SK-N-SH treated with all-trans-retinoic acid at 6 μM for 48 hours (cell line): Measurements from ENCODE around the gene CBLB.

ENCODE experiments used
- ATAC-seq: fragments of 200-7000 bp; cut with Tn5 transposase; 3 replicates; pipeline ENCODE4 v1.9.1; 2020; ENCODE audit warnings: mild to moderate bottlenecking, moderate library complexity
- ARNTL ChIP-seq: fragments of 450-650 bp; formaldehyde crosslinking; IDR thresholded peaks from 2 replicates; pipeline ENCODE4 v1.5.0; 2020; ENCODE audit warnings: low read depth, mild to moderate bottlenecking, moderate library complexity, borderline replicate concordance
- BACH2 ChIP-seq: fragments of 250-450 bp; sonication (Bioruptor Pico); IDR thresholded peaks from 2 replicates; pipeline ENCODE4 v1.9.0; 2021; ENCODE audit warnings: mild to moderate bottlenecking, borderline replicate concordance
- CREB5 ChIP-seq: fragments of 250-450 bp; sonication (Bioruptor Pico); IDR thresholded peaks from 2 replicates; pipeline ENCODE4 v1.5.1; 2020; ENCODE audit warnings: low read depth, mild to moderate bottlenecking, moderate library complexity
- CSDC2 ChIP-seq: fragments of 250-450 bp; sonication (Bioruptor Pico); IDR thresholded peaks from 2 replicates; pipeline ENCODE4 v1.5.0; 2020; ENCODE audit warnings: mild to moderate bottlenecking, moderate library complexity
- CSRNP3 ChIP-seq: fragments of 250-450 bp; sonication (Bioruptor Pico); IDR thresholded peaks from 2 replicates; pipeline ENCODE4 v1.5.1; 2021; ENCODE audit warnings: mild to moderate bottlenecking, moderate library complexity
- ESRRG ChIP-seq: fragments of 250-450 bp; sonication (Bioruptor Pico); IDR thresholded peaks from 2 replicates; pipeline ENCODE4 v1.6.1; 2021; ENCODE audit warnings: mild to moderate bottlenecking
- GLIS3 ChIP-seq: fragments of 250-450 bp; sonication (Bioruptor Pico); IDR thresholded peaks from 2 replicates; pipeline ENCODE4 v1.5.0; 2020; ENCODE audit warnings: mild to moderate bottlenecking, moderate library complexity
- ISL1 ChIP-seq: fragments of 250-450 bp; sonication (Bioruptor Pico); IDR thresholded peaks from 2 replicates; pipeline ENCODE4 v2.1.2; 2022; ENCODE audit warnings: mild to moderate bottlenecking, moderate library complexity
- OSR1 ChIP-seq: fragments of 250-450 bp; sonication (Bioruptor Pico); IDR thresholded peaks from 2 replicates; pipeline ENCODE4 v1.8.0; 2022; ENCODE audit warnings: moderate library complexity, mild to moderate bottlenecking, inconsistent platforms
- PATZ1 ChIP-seq: fragments of 250-450 bp; sonication (Bioruptor Pico); IDR thresholded peaks from 2 replicates; pipeline ENCODE4 v1.8.0; 2020; ENCODE audit warnings: mild to moderate bottlenecking, moderate library complexity, borderline replicate concordance
- PPARA ChIP-seq: fragments of 250-450 bp; sonication (Bioruptor Pico); IDR thresholded peaks from 2 replicates; pipeline ENCODE4 v1.5.0; 2020; ENCODE audit warnings: mild to moderate bottlenecking, borderline replicate concordance
- RARB ChIP-seq: fragments of 250-450 bp; sonication (Bioruptor Pico); IDR thresholded peaks from 2 replicates; pipeline ENCODE4 v1.8.0; 2021; ENCODE audit warnings: mild to moderate bottlenecking, moderate library complexity
- SNAI2 ChIP-seq: fragments of 250-450 bp; sonication (Bioruptor Pico); IDR thresholded peaks from 2 replicates; pipeline ENCODE4 v1.5.0; 2020; ENCODE audit warnings: mild to moderate bottlenecking, moderate library complexity
- TCF4 ChIP-seq: fragments of 250-450 bp; sonication (Bioruptor Pico); IDR thresholded peaks from 2 replicates; pipeline ENCODE4 v1.8.0; 2021; ENCODE audit warnings: mild to moderate bottlenecking, moderate library complexity, borderline replicate concordance
- TOX ChIP-seq: fragments of 250-450 bp; sonication (Bioruptor Pico); IDR thresholded peaks from 2 replicates; pipeline ENCODE4 v1.8.0; 2021; ENCODE audit warnings: mild to moderate bottlenecking, moderate library complexity, borderline replicate concordance
- TSHZ2 ChIP-seq: fragments of 250-450 bp; sonication (Bioruptor Pico); IDR thresholded peaks from 2 replicates; pipeline ENCODE4 v1.5.0; 2020; ENCODE audit warnings: mild to moderate bottlenecking, moderate library complexity
- ZC3H10 ChIP-seq: fragments of 250-450 bp; sonication (Bioruptor Pico); IDR thresholded peaks from 2 replicates; pipeline ENCODE4 v1.5.1; 2021; ENCODE audit warnings: mild to moderate bottlenecking, moderate library complexity
- ZFP3 ChIP-seq: fragments of 250-450 bp; sonication (Bioruptor Pico); IDR thresholded peaks from 2 replicates; pipeline ENCODE4 v1.5.0; 2020; ENCODE audit warnings: mild to moderate bottlenecking, moderate library complexity
- ZFP30 ChIP-seq: fragments of 450-650 bp; formaldehyde crosslinking; IDR thresholded peaks from 2 replicates; pipeline ENCODE4 v1.5.0; 2022; ENCODE audit warnings: mild to moderate bottlenecking, moderate library complexity
- ZNF565 ChIP-seq: fragments of 450-650 bp; formaldehyde crosslinking; conservative IDR thresholded peaks from 2 replicates; pipeline ENCODE4 v1.5.0; 2020; ENCODE audit warnings: low read depth, mild to moderate bottlenecking, moderate library complexity
- ZNF70 ChIP-seq: fragments of 450-650 bp; formaldehyde crosslinking; IDR thresholded peaks from 2 replicates; pipeline ENCODE4 v1.5.0; 2020; ENCODE audit warnings: mild to moderate bottlenecking, moderate library complexity
- ZNF8 ChIP-seq: fragments of 450-650 bp; formaldehyde crosslinking; IDR thresholded peaks from 2 replicates; pipeline ENCODE4 v1.5.0; 2020; ENCODE audit warnings: mild to moderate bottlenecking, moderate library complexity
- TF ChIP-seq, protein P1 (sequence below): fragments of 250-450 bp; sonication (Bioruptor Pico); IDR thresholded peaks from 2 replicates; pipeline ENCODE4 v1.8.0; 2021; ENCODE audit warnings: low read depth, mild to moderate bottlenecking, moderate library complexity, borderline replicate concordance

CBLB gene

GRCh38 chr3:105837947-105838346 is 30.9 kb downstream of the CBLB start:
- no peak for ATAC-seq

DNA sequence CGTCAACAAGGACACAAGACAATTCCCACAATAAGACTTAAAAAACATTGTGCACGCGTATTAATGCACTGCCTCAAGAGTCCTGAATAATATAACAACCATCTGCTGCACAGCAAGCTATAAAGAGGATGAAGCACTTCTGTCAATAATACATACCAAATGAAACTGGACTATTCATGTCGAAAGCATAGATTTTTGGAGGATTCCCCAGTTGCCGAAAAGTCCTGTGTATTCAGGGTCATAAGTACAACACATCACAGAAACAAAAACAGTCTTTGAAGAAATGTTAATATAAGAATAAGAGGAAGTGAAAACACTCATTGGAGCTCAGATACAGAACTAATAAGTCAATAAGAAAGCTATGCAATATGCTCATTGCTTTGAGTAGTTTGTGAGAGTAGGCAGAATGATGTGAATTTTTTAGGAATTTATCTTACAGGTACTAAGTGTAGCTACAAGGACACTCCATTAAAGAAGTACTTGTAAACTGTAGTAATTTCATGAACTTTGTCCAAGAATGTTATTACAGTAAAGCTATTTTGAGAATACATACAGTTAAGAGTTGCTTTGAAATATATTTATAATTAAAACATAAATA is 31.6 kb downstream of the CBLB start:
- ATAC-seq, result no peak
- TF ChIP-seq TOX (no peak), ARNTL (no peak), TSHZ2 (CRISPR knock-in tag) (no peak), SNAI2 (no peak), PATZ1 (CRISPR knock-in tag) (no peak), CSRNP3 (CRISPR knock-in tag) (no peak), TCF4 (CRISPR knock-in tag) (no peak), ESRRG (no peak), RARB (CRISPR knock-in tag) (no peak), BACH2 (CRISPR knock-in tag) (no peak), ZC3H10 (no peak), PPARA (CRISPR knock-in tag) (no peak), ZNF70 (no peak)

More at GRCh38 chr3:105837947-105838346, 30.9 kb downstream of the CBLB start:
- TF ChIP-seq ESRRG (no peak), BACH2 (CRISPR knock-in tag) (no peak), ZFP30 (CRISPR knock-in tag) (no peak), TOX (no peak), ZC3H10 (no peak), CREB5 (CRISPR knock-in tag) (no peak), ZNF8 (CRISPR knock-in tag) (no peak), OSR1 (CRISPR knock-in tag) (no peak), ZNF565 (CRISPR knock-in tag) (no peak), GLIS3 (no peak), ARNTL (no peak), ZFP3 (no peak), RARB (CRISPR knock-in tag) (no peak), CSRNP3 (CRISPR knock-in tag) (no peak), PPARA (CRISPR knock-in tag) (no peak)

DNA sequence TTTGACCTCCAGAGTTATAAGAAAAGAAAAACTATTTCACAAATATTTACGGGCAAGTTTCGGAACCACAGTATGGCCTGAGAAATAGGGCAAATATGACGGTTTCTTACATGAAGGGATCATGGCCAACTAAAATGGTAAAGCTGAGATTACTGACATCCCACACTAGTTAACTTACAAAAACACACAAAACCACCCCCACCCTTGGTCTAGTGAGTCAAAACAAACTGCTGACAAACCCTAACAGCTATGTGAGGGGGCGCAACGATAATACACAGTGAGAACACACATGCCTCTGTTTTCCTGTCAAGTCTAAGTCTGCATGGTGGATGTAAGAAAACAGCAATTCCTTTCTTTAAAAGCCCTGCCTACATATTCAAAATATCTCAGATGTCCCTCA is 32.3 kb downstream of the CBLB start:
- TF ChIP-seq ZFP30 (CRISPR knock-in tag) (no peak), CSDC2 (CRISPR knock-in tag) (no peak), ZNF70 (no peak), SNAI2 (no peak), GLIS3 (no peak), ISL1 (no peak), ESRRG (no peak), TSHZ2 (CRISPR knock-in tag) (no peak), TOX (no peak), BACH2 (CRISPR knock-in tag) (no peak), OSR1 (CRISPR knock-in tag) (no peak), PPARA (CRISPR knock-in tag) (no peak)
- TF ChIP-seq, protein P1, sequence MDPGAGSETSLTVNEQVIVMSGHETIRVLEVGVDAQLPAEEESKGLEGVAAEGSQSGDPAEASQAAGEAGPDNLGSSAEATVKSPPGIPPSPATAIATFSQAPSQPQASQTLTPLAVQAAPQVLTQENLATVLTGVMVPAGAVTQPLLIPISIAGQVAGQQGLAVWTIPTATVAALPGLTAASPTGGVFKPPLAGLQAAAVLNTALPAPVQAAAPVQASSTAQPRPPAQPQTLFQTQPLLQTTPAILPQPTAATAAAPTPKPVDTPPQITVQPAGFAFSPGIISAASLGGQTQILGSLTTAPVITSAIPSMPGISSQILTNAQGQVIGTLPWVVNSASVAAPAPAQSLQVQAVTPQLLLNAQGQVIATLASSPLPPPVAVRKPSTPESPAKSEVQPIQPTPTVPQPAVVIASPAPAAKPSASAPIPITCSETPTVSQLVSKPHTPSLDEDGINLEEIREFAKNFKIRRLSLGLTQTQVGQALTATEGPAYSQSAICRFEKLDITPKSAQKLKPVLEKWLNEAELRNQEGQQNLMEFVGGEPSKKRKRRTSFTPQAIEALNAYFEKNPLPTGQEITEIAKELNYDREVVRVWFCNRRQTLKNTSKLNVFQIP (CRISPR knock-in tag), result no peak
- TF ChIP-seq, all 23 proteins: peak for 0
- no peak for ATAC-seq
